NOMO-1 treated with DMSO at 0.1 percent for 48 hours (cell line): ENCODE results near the gene OLFM4.

Source experiments
- DNase-seq: peaks from one replicate; lab custom pipeline; 2025; ENCODE audit not compliant: unreplicated experiment; lab: John Stamatoyannopoulos, UW

OLFM4 gene

GRCh38 chr13:53014495-53015443, 13.8 kb upstream of the OLFM4 start:
- no peak for DNase-seq

- DNase-seq: no peak
Measured at GRCh38 chr13:53015971-53016370, 12.6 kb upstream of the OLFM4 start.

GRCh38 chr13:53017433-53017970, 11.1 kb upstream of the OLFM4 start:
- DNase-seq: no peak

GRCh38 chr13:53018690-53019647, 9.6 kb upstream of the OLFM4 start:
- no peak for DNase-seq

GRCh38 chr13:53020764-53021335, 7.8 kb upstream of the OLFM4 start:
- DNase-seq: no peak

GRCh38 chr13:53023246-53023645, 5.4 kb upstream of the OLFM4 start:
- no peak for DNase-seq

GRCh38 chr13:53028063-53028462, 550 bp upstream of the OLFM4 start:
- no peak for DNase-seq

GRCh38 chr13:53032849-53033248, 4.2 kb downstream of the OLFM4 start:
- DNase-seq: no peak

- DNase-seq: no peak
Measured at GRCh38 chr13:53038993-53039392, 10.4 kb downstream of the OLFM4 start.

- no peak for DNase-seq
Measured at GRCh38 chr13:53041968-53042516, 13.4 kb downstream of the OLFM4 start.

- DNase-seq: no peak
Measured at GRCh38 chr13:53042877-53043276, 14.3 kb downstream of the OLFM4 start.

- no peak for DNase-seq
Measured at GRCh38 chr13:53043398-53043797, 14.8 kb downstream of the OLFM4 start.

- no peak for DNase-seq
Measured at GRCh38 chr13:53045189-53045588, 16.6 kb downstream of the OLFM4 start.

- no peak for DNase-seq
Measured at GRCh38 chr13:53048880-53049279, 20.3 kb downstream of the OLFM4 start.

GRCh38 chr13:53050151-53050550, 21.5 kb downstream of the OLFM4 start:
- no peak for DNase-seq

GRCh38 chr13:53052675-53053074, 24.1 kb downstream of the OLFM4 start:
- no peak for DNase-seq

GRCh38 chr13:53054569-53054968, 26.0 kb downstream of the OLFM4 start:
- no peak for DNase-seq

GRCh38 chr13:53058065-53058679, 29.6 kb downstream of the OLFM4 start:
- no peak for DNase-seq

GRCh38 chr13:53060840-53061490, 32.4 kb downstream of the OLFM4 start:
- no peak for DNase-seq

- no peak for DNase-seq
Measured at GRCh38 chr13:53064731-53065130, 36.1 kb downstream of the OLFM4 start.
